Renal pelvis (tissue), 3 donors: ENCODE results near the gene HSD17B12. TPM values are rescaled to one million over a fixed set of nuclear protein-coding genes. Genes with fewer than 3 reads are reported as not detected.

Experiments
- polyA plus RNA-seq, 3 donors: library from polyadenylated mRNA; unstranded; fragments of 120-200 nt; gene quantifications; one replicate each; pipeline ENCODE4 v1.2.1, GENCODE V29; 2013; ENCODE audit not compliant: insufficient read length in 3 of 3

Gene HSD17B12
- polyA plus RNA-seq, 3 donors: 68.8 to 83.1 (median 76.3) TPM

Other genes with a start within 250 kb of the HSD17B12 start
- gene ALKBH3, start 200.1 kb downstream of the HSD17B12 start, polyA plus RNA-seq: 10 to 100 TPM; 26.5 to 34.5 (median 32.5) TPM